GM21786 (cell line): ENCODE measurements around the gene IGF2BP2.
A peak's percentile ranks its signal among the peaks of the same experiment; 100 is the strongest.

Experiments used
- ATAC-seq: cut with Tn5 transposase; IDR thresholded peaks from one replicate; pipeline ENCODE4 v1.9.1; 2021; ENCODE audit not compliant: unreplicated experiment

The IGF2BP2 gene

DNA sequence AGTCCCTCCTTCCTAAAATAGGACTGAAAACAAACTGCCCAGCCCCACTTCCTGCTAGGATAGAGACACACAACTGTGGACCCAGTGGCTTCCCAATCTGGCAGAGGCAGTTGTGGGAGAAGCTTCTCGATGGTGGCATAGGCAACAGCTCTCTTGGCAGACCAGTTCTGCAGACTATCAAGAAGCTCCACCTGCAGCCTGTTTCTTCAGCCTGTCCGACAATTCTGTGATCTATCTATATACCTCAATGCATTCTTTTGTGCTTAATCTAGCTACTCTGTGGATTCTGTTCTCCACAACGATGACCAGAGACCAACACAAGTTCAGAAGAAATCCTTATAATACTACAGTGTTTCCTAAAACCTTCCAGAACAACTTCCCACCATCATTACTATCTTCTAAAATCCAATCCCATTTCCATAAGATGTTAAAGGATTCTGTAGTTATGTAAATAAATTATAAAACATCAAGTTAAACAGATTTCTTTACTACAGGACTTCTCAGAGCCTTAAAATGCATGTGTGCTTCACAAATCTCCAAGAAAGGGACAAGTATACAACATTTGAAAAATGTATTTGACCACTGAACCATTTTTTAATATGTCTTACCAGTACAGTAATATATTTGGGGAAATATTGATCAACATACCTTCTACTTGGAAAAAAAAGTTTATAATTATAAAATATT, 57.7 kb downstream of the IGF2BP2 start:
- no peak for ATAC-seq

DNA sequence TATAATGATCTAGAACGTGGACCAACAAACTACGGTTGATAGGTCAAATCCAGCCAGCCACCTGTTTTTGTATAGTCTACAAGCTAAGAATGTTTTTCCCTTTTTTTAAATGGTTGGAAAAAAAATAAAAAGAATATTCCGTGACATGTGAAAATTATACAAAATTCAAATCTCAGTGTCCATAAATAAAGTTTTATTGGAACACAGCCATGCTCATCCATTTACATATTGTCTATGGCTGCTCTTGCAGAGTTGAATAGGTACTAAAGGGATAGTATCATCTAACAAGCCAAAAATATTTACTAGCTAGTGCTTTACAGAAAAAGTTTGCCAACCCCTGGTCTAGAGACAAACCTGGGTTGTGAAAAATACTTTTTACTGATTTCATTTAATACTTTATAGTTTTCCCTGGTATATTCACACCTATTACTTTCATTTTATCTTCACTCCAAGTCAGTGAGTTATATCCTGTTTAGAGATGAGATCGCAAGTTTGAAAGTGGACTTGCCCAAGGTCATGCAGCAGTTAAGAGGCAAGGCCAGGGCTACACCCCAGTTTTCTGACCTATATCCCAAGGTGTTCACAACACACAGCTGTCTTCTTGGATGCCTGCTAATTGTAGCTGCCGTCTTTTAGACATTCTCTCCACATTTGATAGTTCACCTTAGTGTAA, 58.4 kb downstream of the IGF2BP2 start:
- ATAC-seq = no peak

- ATAC-seq = no peak
These were observed 59.9 kb downstream of the IGF2BP2 start for GRCh38 chr3:185764980-185765370.

DNA sequence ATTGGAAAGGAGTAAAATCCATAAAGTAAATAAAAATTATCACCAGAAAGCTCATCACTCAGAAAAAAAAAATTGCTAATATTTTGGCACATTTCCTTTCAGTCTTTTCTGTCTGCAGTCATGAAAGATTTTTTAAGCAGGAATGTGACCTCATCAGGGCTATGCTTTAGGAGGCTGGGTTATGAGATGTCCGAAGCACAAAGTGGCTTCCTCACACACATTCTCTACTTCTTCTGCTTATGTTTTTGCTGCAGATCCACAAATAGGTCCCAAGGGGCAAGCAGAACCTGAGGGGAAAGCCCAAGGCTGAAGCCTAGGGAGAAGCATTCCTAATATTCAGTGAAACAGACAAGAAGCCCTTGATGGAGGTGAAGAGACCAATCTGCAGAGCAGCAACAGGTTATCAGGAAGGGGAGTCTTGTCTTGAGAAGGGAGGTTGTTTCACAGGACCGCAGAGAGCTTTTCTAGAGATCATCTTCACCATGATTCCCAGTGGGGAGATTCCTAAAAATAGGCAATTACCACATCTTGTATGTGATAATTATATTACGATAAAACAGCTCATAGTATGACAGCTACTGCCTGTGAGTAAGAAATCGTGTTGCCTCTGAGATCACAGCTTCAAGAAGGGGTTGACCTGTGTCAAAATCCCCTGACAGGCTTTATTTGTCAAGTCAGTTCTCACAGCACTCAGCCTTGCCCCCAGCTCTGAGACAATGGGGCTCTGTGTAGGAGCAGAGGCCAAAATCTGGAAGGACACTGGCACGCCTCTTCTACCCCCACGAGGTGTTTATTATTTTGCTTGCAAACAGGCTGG, 60.5 kb downstream of the IGF2BP2 start:
- no peak for ATAC-seq

DNA sequence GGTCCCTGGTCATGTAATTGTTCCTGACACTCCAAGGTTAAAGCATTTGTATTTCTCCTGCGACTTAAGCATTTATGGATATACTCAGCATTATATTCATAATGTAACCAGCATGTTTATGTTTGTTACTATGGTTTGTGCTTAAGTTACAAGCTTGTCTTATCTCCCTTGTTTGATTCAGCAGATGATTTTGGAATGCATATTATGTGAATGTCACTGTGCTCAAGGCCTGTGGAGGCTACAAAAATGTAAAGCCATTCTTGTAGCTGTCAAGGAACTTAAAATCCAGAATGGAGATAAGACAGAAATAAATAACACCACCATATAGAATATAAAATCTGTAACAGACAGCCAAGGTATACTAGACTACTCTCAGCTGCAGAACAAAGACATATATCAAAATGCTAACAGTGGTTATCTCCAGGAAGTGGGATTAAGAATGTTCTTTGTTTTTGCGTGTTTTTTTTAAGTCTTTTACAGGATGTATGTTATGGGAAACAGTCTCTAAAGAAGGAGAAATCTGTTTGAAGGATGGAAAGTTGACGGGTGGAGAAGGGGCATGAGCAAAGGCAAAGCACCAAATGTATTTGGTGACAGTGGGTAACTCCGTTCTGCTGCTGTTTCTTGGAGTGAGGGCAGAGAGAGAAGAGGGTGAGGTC, 61.4 kb downstream of the IGF2BP2 start:
- ATAC-seq = no peak

DNA sequence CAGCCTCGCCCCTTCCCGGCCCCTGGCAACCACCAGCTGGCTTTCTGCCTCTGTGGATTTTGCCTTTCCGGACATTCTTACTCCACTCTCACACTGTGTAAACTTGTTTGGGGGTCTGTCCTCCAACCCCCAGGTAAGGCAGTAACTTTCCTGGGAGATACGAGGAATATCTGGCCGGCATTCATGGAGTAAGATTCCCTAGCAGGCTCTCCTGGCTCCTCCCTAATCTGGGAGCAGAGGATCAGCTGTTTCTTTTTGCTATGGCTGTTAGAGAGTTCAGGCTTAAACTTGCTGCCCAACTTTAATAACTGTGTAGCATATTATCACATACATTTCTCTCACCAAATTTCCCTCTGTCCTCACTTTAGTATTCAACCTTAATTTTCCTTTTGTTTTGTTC, 64.3 kb downstream of the IGF2BP2 start:
- no peak for ATAC-seq

DNA sequence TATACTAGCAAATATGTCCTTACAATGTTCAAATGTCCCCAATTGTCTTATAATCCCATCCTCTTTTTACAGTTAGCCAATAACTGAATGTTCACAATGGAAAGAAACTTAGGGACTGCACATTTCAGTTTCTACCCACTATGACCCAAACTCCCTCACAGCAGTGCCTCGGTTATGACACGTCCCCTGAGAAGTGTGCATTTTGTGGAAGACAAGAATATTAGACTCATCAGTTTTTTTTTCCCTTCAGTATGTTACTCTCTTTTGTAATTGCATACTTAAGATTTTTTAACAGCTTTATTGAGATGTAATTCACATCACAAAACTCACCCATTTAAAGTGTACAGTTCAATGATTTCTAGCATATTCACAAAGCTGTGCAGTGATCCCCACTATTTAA, 64.8 kb downstream of the IGF2BP2 start:
- ATAC-seq = no peak

GRCh38 chr3:185759512-185759911, 65.3 kb downstream of the IGF2BP2 start:
- ATAC-seq = no peak

DNA sequence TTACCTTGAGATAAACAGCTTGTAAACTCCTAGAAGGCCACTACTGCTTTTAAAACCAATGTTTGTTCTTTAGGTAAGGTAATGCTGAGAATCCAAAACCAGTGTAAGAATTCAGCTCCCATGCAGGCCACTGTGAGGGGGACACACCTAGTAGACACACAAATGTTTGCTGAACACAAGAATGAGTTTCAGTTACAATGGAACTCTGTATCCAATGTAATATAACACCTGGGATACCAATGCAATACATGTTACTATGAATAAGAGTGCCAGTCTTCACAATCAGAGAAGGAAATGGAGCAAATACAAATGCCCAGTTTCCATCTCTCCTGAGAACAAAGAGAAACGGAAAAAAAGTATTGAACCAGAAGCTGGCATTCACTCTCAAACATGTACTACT, 65.9 kb downstream of the IGF2BP2 start:
- no peak for ATAC-seq

DNA sequence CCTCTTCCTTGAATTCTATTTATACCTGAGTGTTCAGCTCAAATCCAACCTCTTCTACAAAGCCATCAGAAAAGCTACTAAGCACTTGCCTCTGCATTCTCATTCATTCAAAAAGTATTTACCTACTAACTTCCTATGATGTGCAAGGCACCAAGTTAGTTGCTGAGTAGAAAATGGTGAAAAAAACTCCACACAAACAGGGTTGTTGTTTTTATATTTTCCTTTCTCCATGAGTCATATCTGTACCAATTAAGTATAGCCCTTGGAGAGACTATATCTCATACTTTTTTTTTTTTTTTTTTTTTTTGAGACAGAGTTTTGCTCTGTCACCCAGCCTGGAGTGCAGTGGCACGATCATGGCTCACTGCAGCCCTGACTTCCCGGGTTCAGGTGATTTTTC, 67.7 kb downstream of the IGF2BP2 start:
- ATAC-seq = no peak

DNA sequence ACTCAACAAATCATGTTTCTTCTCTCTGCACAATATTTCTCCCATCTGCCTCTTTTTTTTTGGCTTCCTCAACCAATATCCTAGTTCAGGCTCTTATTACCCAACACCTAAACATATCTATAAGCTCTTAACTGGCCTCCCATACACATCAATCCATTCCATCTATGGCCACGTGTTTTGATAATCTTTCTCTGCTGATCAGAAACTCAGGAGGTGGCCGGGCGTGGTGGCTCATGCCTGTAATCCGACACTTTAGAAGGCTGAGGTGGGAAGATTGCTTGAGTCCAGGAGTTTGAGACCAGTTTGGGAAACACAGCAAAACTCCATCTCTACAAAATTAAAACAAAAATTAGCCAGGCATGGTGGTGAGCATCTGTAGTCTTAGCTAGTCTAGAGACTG, 68.4 kb downstream of the IGF2BP2 start:
- ATAC-seq = no peak

DNA sequence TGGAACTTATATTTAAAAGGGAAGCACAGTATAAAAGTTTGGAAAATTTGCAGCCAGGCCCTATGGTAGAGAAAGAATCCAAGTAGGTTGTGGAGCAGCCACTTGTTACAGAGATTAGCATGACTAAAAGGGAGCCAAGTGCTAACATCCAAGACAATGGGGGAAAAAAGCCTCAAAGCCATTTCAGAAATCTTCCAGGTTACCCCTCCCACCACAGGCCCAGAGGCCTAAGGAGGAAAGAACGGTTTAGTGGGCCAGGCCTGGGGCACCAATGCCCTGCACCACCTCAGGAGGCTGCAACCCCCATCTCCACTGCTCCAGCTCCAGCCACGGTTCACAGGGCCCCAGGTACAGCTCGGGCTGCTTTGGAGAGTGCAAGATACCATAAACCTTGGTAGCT, 69.9 kb downstream of the IGF2BP2 start:
- ATAC-seq = no peak

DNA sequence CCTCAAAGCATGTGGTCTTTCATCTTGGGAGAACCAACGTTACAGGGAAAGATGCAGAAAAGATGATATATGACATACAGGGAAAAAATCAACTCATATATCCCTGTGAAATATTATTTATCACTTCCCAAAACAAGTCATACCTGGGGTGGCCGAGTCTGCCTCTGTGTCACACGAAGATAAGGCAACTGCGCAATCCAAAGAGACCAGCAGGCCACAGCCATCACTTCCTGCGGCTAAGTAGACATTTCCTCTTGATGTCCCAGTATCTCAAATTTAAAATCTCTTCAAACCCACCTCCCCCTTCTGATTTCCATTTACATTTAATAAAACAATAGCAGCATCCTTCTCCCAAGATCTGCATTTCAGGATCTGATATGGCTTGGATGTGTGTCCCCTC, 71.5 kb downstream of the IGF2BP2 start:
- ATAC-seq = no peak

GRCh38 chr3:185750702-185751101, 74.1 kb downstream of the IGF2BP2 start:
- ATAC-seq = no peak

DNA sequence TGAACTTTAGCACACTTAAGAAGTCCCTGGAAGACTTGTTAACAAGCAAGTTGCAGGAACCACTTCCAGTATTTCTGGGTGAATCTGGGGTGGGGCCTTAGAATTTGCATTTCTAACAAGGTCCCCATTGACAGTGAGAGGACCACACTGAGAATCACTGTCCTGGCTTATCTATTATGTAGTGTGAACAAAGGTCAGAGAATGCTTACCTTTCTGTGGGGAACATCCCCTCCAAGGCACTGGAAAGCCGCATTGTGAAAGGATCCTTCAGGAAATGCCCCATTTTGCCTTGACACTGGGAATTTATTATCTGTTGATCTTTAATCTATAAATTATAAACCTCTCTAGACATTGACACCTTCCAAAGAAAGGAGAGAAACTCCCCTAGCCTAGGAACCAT, 74.8 kb downstream of the IGF2BP2 start:
- ATAC-seq = no peak

- ATAC-seq = no peak
These were observed 78.4 kb downstream of the IGF2BP2 start for GRCh38 chr3:185746470-185746869.

GRCh38 chr3:185744997-185745843, 79.6 kb downstream of the IGF2BP2 start:
- peak; percentile 84 for ATAC-seq

- no peak for ATAC-seq
These were observed 83.3 kb downstream of the IGF2BP2 start for GRCh38 chr3:185741586-185741985.

DNA sequence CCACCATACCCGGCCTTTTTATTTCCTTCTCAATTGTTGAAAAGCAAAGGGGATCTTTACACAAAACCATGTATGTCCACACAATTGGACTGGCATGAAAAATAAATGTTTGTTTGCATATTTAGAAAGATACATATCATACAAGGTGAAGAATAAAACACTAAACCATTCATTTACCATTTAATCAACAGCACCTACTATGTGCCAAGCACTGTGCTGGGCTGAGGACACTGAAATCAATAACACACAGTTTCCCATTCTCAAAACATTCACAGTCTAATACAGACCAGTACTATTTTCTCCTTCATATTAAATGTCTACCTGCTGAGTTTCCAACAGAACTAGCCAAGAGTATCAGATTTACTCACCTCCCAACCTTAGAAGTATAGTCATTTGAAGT, 84.7 kb downstream of the IGF2BP2 start:
- no peak for ATAC-seq

DNA sequence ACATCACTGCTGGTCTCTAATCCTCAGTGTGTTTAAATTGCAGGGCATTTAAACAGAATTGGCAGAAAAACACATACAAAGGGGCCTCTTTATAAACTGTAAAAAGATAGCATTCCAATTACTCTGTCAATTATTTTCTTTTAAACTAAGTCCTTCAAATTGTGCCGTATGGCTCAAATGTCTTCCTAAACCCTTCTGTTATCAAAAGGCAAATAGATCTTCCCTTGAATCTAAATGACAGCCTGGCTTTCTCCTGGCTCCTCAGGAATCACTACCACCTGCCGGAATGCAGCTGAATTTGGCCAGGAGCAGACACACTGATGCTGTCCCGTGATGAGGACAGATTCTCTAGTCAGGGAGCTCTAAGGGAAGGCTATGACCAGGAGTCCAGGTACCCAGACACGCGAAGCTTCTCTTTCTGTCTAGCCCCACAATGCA, 85.6 kb downstream of the IGF2BP2 start:
- no peak for ATAC-seq
